ENCODE data around the gene PCSK5.

DNA sequence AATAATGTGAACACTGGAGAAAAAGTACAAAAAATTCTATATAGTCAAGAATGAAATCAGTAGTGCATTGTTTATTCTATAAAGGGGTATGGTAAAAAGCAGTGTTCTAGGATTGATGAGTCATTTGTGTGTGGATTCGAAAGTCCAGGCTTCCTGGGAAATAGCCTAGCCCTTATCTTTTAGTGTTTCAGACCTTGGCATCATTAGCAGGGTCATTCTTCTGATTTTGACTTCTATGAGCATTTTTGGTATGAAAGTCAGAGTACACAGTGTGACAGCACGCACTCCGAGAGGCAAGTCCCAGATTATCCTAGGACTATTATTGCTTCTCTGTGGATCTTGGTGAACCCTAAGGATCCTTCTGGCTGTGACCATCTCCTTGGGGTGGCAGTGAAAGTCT is 16.9 kb downstream of the PCSK5 start:
- TF ChIP-seq, protein P1, sequence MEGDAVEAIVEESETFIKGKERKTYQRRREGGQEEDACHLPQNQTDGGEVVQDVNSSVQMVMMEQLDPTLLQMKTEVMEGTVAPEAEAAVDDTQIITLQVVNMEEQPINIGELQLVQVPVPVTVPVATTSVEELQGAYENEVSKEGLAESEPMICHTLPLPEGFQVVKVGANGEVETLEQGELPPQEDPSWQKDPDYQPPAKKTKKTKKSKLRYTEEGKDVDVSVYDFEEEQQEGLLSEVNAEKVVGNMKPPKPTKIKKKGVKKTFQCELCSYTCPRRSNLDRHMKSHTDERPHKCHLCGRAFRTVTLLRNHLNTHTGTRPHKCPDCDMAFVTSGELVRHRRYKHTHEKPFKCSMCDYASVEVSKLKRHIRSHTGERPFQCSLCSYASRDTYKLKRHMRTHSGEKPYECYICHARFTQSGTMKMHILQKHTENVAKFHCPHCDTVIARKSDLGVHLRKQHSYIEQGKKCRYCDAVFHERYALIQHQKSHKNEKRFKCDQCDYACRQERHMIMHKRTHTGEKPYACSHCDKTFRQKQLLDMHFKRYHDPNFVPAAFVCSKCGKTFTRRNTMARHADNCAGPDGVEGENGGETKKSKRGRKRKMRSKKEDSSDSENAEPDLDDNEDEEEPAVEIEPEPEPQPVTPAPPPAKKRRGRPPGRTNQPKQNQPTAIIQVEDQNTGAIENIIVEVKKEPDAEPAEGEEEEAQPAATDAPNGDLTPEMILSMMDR (conservative IDR thresholded peaks at IDR 0.05; ENCODE audit: low read length) = no peak
- TF ChIP-seq EZH2phosphoT487 (IDR thresholded peaks at IDR 0.05; ENCODE audit: borderline replicate concordance, low read depth, low read length) = no peak

All from OCI-LY7 (cell line).